ENCODE results near the gene RRP8. TPM values are rescaled to one million over a fixed set of nuclear protein-coding genes. Genes with fewer than 3 reads are reported as not detected.

Gene RRP8
- total RNA-seq, 1 experiment from 2014 or later: 17.8 TPM

GRCh38 chr11:6598555-6598954, 4.9 kb downstream of the RRP8 start (continued):
- TF ChIP-seq, protein P1, sequence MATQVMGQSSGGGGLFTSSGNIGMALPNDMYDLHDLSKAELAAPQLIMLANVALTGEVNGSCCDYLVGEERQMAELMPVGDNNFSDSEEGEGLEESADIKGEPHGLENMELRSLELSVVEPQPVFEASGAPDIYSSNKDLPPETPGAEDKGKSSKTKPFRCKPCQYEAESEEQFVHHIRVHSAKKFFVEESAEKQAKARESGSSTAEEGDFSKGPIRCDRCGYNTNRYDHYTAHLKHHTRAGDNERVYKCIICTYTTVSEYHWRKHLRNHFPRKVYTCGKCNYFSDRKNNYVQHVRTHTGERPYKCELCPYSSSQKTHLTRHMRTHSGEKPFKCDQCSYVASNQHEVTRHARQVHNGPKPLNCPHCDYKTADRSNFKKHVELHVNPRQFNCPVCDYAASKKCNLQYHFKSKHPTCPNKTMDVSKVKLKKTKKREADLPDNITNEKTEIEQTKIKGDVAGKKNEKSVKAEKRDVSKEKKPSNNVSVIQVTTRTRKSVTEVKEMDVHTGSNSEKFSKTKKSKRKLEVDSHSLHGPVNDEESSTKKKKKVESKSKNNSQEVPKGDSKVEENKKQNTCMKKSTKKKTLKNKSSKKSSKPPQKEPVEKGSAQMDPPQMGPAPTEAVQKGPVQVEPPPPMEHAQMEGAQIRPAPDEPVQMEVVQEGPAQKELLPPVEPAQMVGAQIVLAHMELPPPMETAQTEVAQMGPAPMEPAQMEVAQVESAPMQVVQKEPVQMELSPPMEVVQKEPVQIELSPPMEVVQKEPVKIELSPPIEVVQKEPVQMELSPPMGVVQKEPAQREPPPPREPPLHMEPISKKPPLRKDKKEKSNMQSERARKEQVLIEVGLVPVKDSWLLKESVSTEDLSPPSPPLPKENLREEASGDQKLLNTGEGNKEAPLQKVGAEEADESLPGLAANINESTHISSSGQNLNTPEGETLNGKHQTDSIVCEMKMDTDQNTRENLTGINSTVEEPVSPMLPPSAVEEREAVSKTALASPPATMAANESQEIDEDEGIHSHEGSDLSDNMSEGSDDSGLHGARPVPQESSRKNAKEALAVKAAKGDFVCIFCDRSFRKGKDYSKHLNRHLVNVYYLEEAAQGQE (IDR thresholded peaks at IDR 0.05; ENCODE audit: low read depth): no peak

- ChIA-PET RAD21 (ENCODE audit: low non-redundant PET in 1 of 2, low total read pairs in 2 of 2, uncharacterized antibody in 2 of 2, unreplicated experiment in 2 of 2) (no interaction called here), CTCF (no interaction called here)
Measured at GRCh38 chr11:6596239-6596877, 7.1 kb downstream of the RRP8 start.

More at GRCh38 chr11:6596239-6596877, 7.1 kb downstream of the RRP8 start:
- Histone ChIP-seq H3K79me2 (ENCODE audit: insufficient read depth, low read length) (peaks cover 37% of the 10 kb centered on the region), H2AFZ (ENCODE audit: low read depth, low read length, poor library complexity, severe bottlenecking) (no peak overlapping the region), H3K4me3 (replicated peaks in 1 of 2; ENCODE audit: low read depth in 1 of 2, low read length in 2 of 2) (no peak overlapping the region), H4K20me1 (ENCODE audit: insufficient read depth) (no peaks in the 10 kb centered on the region), H3K9me2 (ENCODE audit: insufficient read depth) (no peaks in the 10 kb centered on the region), H3K9ac (ENCODE audit: low read length) (no peak overlapping the region), H3K36me3 (ENCODE audit: control insufficient read depth in 1 of 2, insufficient read depth in 2 of 2, low read length in 2 of 2) (peaks cover 28 to 40% of the 10 kb centered on the region in 2 experiments; a peak in 3 of 4 replicates), H3K27ac (ENCODE audit: low read depth, low read length) (no peak overlapping the region), H3K9me3 (ENCODE audit: control insufficient read depth in 1 of 2, insufficient read depth in 1 of 2, low read depth in 1 of 2, low read length in 2 of 2) (no peaks in the 10 kb centered on the region), H3K4me2 (ENCODE audit: low read length) (no peak overlapping the region), H3K4me1 (ENCODE audit: control insufficient read depth in 1 of 2, insufficient read depth in 2 of 2, low read length in 2 of 2) (no peaks in the 10 kb centered on the region), H3K27me3 (ENCODE audit: insufficient read depth, low read length) (no peaks in the 10 kb centered on the region)
- intact Hi-C loops (cut with micrococcal nuclease): no loop called here
- ATAC-seq (no peak), DNase-seq (ENCODE audit: low read depth, low spot score) (no peak)
- POLR2A ChIA-PET: no interaction called here
- no peak for TF ChIP-seq ATF3 (IDR thresholded peaks at IDR 0.05)
- TF ChIP-seq FOSL1 (IDR thresholded peaks at IDR 0.05; ENCODE audit: low read depth): no peak
- TF ChIP-seq EZH2phosphoT487 (IDR thresholded peaks at IDR 0.05; ENCODE audit: borderline replicate concordance): no peak
- no peak for TF ChIP-seq SRF (IDR thresholded peaks at IDR 0.05; ENCODE audit: low read depth)
- no peak for TF ChIP-seq POLR2A (IDR thresholded peaks at IDR 0.05; ENCODE audit: borderline replicate concordance, extremely low read depth, insufficient read depth, insufficient read length)
- TF ChIP-seq YY1 (IDR thresholded peaks at IDR 0.05; ENCODE audit: extremely low read depth, insufficient replicate concordance, low read depth, low read length): no peak
- TF ChIP-seq, protein P2, sequence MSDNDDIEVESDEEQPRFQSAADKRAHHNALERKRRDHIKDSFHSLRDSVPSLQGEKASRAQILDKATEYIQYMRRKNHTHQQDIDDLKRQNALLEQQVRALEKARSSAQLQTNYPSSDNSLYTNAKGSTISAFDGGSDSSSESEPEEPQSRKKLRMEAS (IDR thresholded peaks at IDR 0.05): no peak
- no TSS peak for BruUV-seq (replicated peaks)

Data from HCT116 (cell line).